Germinal center (tissue), 1 donor: ENCODE data around the gene XYLT1.

ENCODE experiments used
- DNase-seq: peaks from one replicate; pipeline ENCODE4 v3.0.0; 2012; ENCODE audit warnings: mixed read lengths, low spot score

XYLT1 gene

GRCh38 chr16:17457997-17458396 is 12.8 kb downstream of the XYLT1 start:
- DNase-seq, result no peak

- DNase-seq, result no peak
Measured at GRCh38 chr16:17457513-17457912, 13.2 kb downstream of the XYLT1 start.

GRCh38 chr16:17454162-17454730 is 16.5 kb downstream of the XYLT1 start:
- DNase-seq, result no peak

GRCh38 chr16:17453364-17454038 is 17.3 kb downstream of the XYLT1 start:
- no peak for DNase-seq

- DNase-seq, result no peak
Measured at GRCh38 chr16:17452922-17453321, 17.8 kb downstream of the XYLT1 start.

- DNase-seq, result peak; percentile 46
Measured at GRCh38 chr16:17451843-17452242, 18.9 kb downstream of the XYLT1 start.

- no peak for DNase-seq
Measured at GRCh38 chr16:17450291-17450690, 20.5 kb downstream of the XYLT1 start.

- peak; percentile 70 for DNase-seq
Measured at GRCh38 chr16:17448640-17449638, 21.8 kb downstream of the XYLT1 start.

GRCh38 chr16:17447101-17447569 is 23.6 kb downstream of the XYLT1 start:
- no peak for DNase-seq

- DNase-seq, result no peak
Measured at GRCh38 chr16:17446661-17447060, 24.1 kb downstream of the XYLT1 start.

- DNase-seq, result no peak
Measured at GRCh38 chr16:17445421-17445820, 25.3 kb downstream of the XYLT1 start.

- DNase-seq, result no peak
Measured at GRCh38 chr16:17444658-17445057, 26.1 kb downstream of the XYLT1 start.

- peak; percentile 39 for DNase-seq
Measured at GRCh38 chr16:17440131-17440530, 30.6 kb downstream of the XYLT1 start.

- peak; percentile 46 for DNase-seq
Measured at GRCh38 chr16:17439580-17439979, 31.2 kb downstream of the XYLT1 start.

GRCh38 chr16:17437981-17438380 is 32.8 kb downstream of the XYLT1 start:
- no peak for DNase-seq

GRCh38 chr16:17437127-17437720 is 33.5 kb downstream of the XYLT1 start:
- DNase-seq, result no peak

GRCh38 chr16:17435318-17435717 is 35.4 kb downstream of the XYLT1 start:
- no peak for DNase-seq

GRCh38 chr16:17433577-17434451 is 36.9 kb downstream of the XYLT1 start:
- DNase-seq, result no peak

GRCh38 chr16:17432901-17433576 is 37.7 kb downstream of the XYLT1 start:
- DNase-seq, result no peak

- DNase-seq, result no peak
Measured at GRCh38 chr16:17431968-17432625, 38.7 kb downstream of the XYLT1 start.
